Endothelial cell of umbilical vein (primary cell): Measurements from ENCODE around the gene CRELD2. TPM values are rescaled to one million over a fixed set of nuclear protein-coding genes. Genes with fewer than 3 reads are reported as not detected.

Experiments
- BruUV-seq: library from RNA; stranded (reverse); fragments of 400-500 nt; replicated peaks from 2 replicates; lab custom pipeline; 2021; lab: Mats Ljungman, UMichigan
- CTCF ChIA-PET: fragments of 300-600, 350-600 bp; sonication (Branson Sonifier 250); formaldehyde crosslinking; loops from one replicate; lab custom pipeline; 2021; ENCODE audit warnings: antibody characterized with exemption, inconsistent platforms; lab: Charles Lee
- POLR2A ChIA-PET: fragments of 300-600, 350-600 bp; sonication (Branson Sonifier 250); formaldehyde crosslinking; loops from one replicate; lab custom pipeline; 2021; ENCODE audit warnings: antibody characterized with exemption, inconsistent platforms; lab: Charles Lee
- DNase-seq: peaks from one replicate; pipeline ENCODE4 v3.0.0-alpha.2; 2011; ENCODE audit warnings: low read depth, low spot score
- FAIRE-seq: peaks from 2 replicates; lab custom pipeline; 2011; peaks lifted over from hg19 to GRCh38; lab: Jason Lieb, UNC
- H2AFZ ChIP-seq: 2 replicates; pipeline ENCODE4 v1.6.0; 2012; ENCODE audit warnings: low read depth, low read length, control low read depth, inconsistent platforms
- H3K27ac ChIP-seq: 2 replicates; pipeline ENCODE4 v1.5.1; 2011; ENCODE audit warnings: low read depth, mild to moderate bottlenecking, control low read depth, low read length, moderate library complexity; ENCODE audit not compliant: insufficient read depth
- H3K27me3 ChIP-seq, 2 experiments: 2 replicates each; pipeline versions ENCODE4 v1.6.0 to v1.6.1; 2011; ENCODE audit warnings: low read length in 2 of 2, mixed read lengths in 1 of 2; ENCODE audit not compliant: control insufficient read depth in 2 of 2, insufficient read depth in 2 of 2
- H3K36me3 ChIP-seq, 2 experiments: 2 replicates in 1 of 2; 3 replicates in 1 of 2; pipeline ENCODE4 v1.5.1; 2011; ENCODE audit warnings: low read length in 2 of 2, mild to moderate bottlenecking in 1 of 2, moderate library complexity in 1 of 2; ENCODE audit not compliant: control insufficient read depth in 2 of 2, insufficient read depth in 2 of 2; ENCODE audit errors: extremely low read depth in 1 of 2
- H3K4me1 ChIP-seq: 3 replicates; pipeline ENCODE4 v1.5.1; 2011; ENCODE audit warnings: mild to moderate bottlenecking, low read length; ENCODE audit not compliant: control insufficient read depth, insufficient read depth; ENCODE audit errors: extremely low read depth
- H3K4me2 ChIP-seq: 2 replicates; pipeline ENCODE4 v1.6.1; 2011; ENCODE audit warnings: low read length, control low read depth, mixed read lengths; ENCODE audit not compliant: insufficient read depth
- H3K4me3 ChIP-seq, 3 experiments: fragments of 200-600 bp in 1 of 3; sonication (generic), shearing (Covaris generic) in 1 of 3; replicated peaks in 1 of 3; 2 replicates each; pipeline ENCODE4 v1.5.1; 2011 to 2016; ENCODE audit warnings: control low read depth in 3 of 3, low read length in 3 of 3, mild to moderate bottlenecking in 2 of 3, inconsistent platforms in 1 of 3, low read depth in 1 of 3, moderate library complexity in 1 of 3; ENCODE audit not compliant: insufficient read depth in 1 of 3
- H3K79me2 ChIP-seq: 2 replicates; pipeline ENCODE4 v1.6.0; 2012; ENCODE audit warnings: low read length, inconsistent platforms; ENCODE audit not compliant: control insufficient read depth, insufficient read depth
- H3K9ac ChIP-seq: replicated peaks from 2 replicates; pipeline ENCODE3; 2011; ENCODE audit warnings: low read length, control low read depth; ENCODE audit not compliant: insufficient read depth; ENCODE audit errors: extremely low read depth
- H3K9me1 ChIP-seq: replicated peaks from 3 replicates; pipeline ENCODE4 v1.6.0; 2011; ENCODE audit warnings: mild to moderate bottlenecking, low read length; ENCODE audit not compliant: control insufficient read depth, insufficient read depth; ENCODE audit errors: extremely low read depth
- H3K9me3 ChIP-seq: replicated peaks from 2 replicates; pipeline ENCODE4 v1.5.1; 2012; ENCODE audit warnings: low read length, inconsistent platforms; ENCODE audit not compliant: control insufficient read depth, insufficient read depth
- H4K20me1 ChIP-seq: replicated peaks from 2 replicates; pipeline ENCODE3; 2011; ENCODE audit warnings: mild to moderate bottlenecking, low read length; ENCODE audit not compliant: control insufficient read depth, insufficient read depth; ENCODE audit errors: extremely low read depth
- CTCF ChIP-seq, 2 donors: IDR thresholded peaks; 1 replicate in 1 of 2; 2 replicates in 1 of 2; pipeline ENCODE4 v1.5.1; 2011; ENCODE audit warnings: low read length in 2 of 2, mild to moderate bottlenecking in 2 of 2, moderate library complexity in 2 of 2, control low read depth in 1 of 2, inconsistent platforms in 1 of 2, low read depth in 1 of 2; ENCODE audit not compliant: insufficient read depth in 1 of 2; ENCODE audit errors: extremely low read depth in 1 of 2
- EZH2 ChIP-seq: IDR thresholded peaks from 2 replicates; pipeline ENCODE4 v1.6.1; 2012; ENCODE audit warnings: borderline replicate concordance, low read depth, mild to moderate bottlenecking, moderate library complexity, low read length, inconsistent platforms; ENCODE audit not compliant: severe bottlenecking
- FOS ChIP-seq: IDR thresholded peaks from 2 replicates; pipeline ENCODE4 v1.6.1; 2011; ENCODE audit warnings: mild to moderate bottlenecking, low read length, moderate library complexity, borderline replicate concordance; ENCODE audit not compliant: insufficient read depth
- GATA2 ChIP-seq: IDR thresholded peaks from 2 replicates; pipeline ENCODE4 v1.7.0; 2011; ENCODE audit warnings: low read depth, mild to moderate bottlenecking, moderate library complexity, mixed read lengths, low read length; ENCODE audit not compliant: insufficient read length, insufficient read depth
- JUN ChIP-seq: IDR thresholded peaks from 2 replicates; pipeline ENCODE4 v1.6.1; 2011; ENCODE audit warnings: borderline replicate concordance, low read depth; ENCODE audit not compliant: insufficient read length, insufficient read depth
- MYC ChIP-seq: IDR thresholded peaks from one replicate; pipeline ENCODE4 v1.6.1; 2011; ENCODE audit warnings: mild to moderate bottlenecking, low read depth, low read length
- POLR2A ChIP-seq: IDR thresholded peaks from 2 replicates; pipeline ENCODE4 v1.6.1; 2012; ENCODE audit warnings: low read depth, mild to moderate bottlenecking, control low read depth, low read length
- POLR2AphosphoS5 ChIP-seq: IDR thresholded peaks from 2 replicates; pipeline ENCODE4 v1.6.1; 2012; ENCODE audit warnings: low read depth, mild to moderate bottlenecking, control low read depth, low read length, moderate library complexity; ENCODE audit not compliant: insufficient read depth
- dilution Hi-C: fragments of 300-500 bp; cut with MboI; formaldehyde crosslinking; loops from one replicate; pipeline ENCODE4 v1.15.0; 2019; ENCODE audit warnings: low sequenced_read_pairs; ENCODE audit not compliant: extremely low pct_ligation_motif_present
- intact Hi-C: fragments of 100-400 bp; cut with micrococcal nuclease; formaldehyde crosslinking; loops from one replicate; pipeline ENCODE4 v1.10.0; 2022
- polyA plus RNA-seq, 4 experiments: library from polyadenylated mRNA; depleted of rRNA in 3 of 4; stranded (reverse) in 3 of 4; unstranded in 1 of 4; fragments of >200 nt; gene quantifications; 2 replicates each; pipeline versions ENCODE4 v1.2.1 to v1.2.3, GENCODE V29; 2011 to 2012; ENCODE audit warnings: missing spikeins in 1 of 4
- total RNA-seq: library from RNA; stranded (reverse); gene quantifications from 2 replicates; pipeline ENCODE4 v1.2.3, GENCODE V29; 2021
- TF ChIP-seq, protein P1 (sequence below): IDR thresholded peaks from 2 replicates; pipeline ENCODE4 v1.6.1; 2011; ENCODE audit not compliant: insufficient read depth, insufficient read length

CRELD2 gene
- total and polyA plus RNA-seq, 2 donors (not counting 3 experiments of a cell fraction or from before 2014, with no cell fraction given), result 71.0 to 86.3 TPM

DNA sequence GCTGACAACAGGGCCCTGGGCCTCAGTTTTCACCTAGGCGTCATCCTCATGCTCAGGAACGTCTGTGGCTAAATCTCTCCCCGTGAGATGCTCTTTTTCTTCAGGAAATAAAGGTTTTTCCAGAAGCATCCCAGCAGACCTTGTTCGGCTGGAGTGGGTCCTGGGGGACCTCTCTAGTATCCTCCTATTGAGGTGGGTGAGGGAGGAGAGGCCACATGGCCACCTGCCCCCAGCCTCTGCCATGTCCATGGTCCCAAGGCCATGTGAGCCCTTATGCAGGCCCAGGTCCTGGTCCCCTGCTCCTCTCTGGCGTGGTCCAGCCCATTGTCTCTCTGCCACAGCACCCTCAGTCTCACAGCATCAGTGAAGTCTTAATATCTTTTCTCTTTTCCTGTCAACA, 22.2 kb upstream of the CRELD2 start:
- no peaks in the 10 kb centered on the region for H3K9me1 ChIP-seq
- no TSS peak for BruUV-seq
- no peaks in the 10 kb centered on the region for H3K4me1 ChIP-seq
- no peak overlapping the region for H3K9ac ChIP-seq
- TF ChIP-seq POLR2AphosphoS5, result no peak
- no peak for TF ChIP-seq POLR2A
- TF ChIP-seq FOS, result no peak
- TF ChIP-seq JUN, result no peak
- no peak for TF ChIP-seq GATA2
- TF ChIP-seq MYC, result no peak
- no peak for FAIRE-seq
- dilution Hi-C loops (no loop called here), intact Hi-C loops (no loop called here)
- ChIA-PET CTCF (no interaction called here), POLR2A (no interaction called here)
- H3K36me3 ChIP-seq, result peaks cover 0 to 2% of the 10 kb centered on the region in 2 experiments
- no peak overlapping the region for H3K4me2 ChIP-seq
- H3K9me3 ChIP-seq, result no peaks in the 10 kb centered on the region
- no peaks in the 10 kb centered on the region for H3K27me3 ChIP-seq
- no peak for DNase-seq
- no peak overlapping the region for H2AFZ ChIP-seq
- H3K4me3 ChIP-seq, result no peak overlapping the region
- no peaks in the 10 kb centered on the region for H4K20me1 ChIP-seq
- no peaks in the 10 kb centered on the region for H3K79me2 ChIP-seq
- H3K27ac ChIP-seq, result no peak overlapping the region

DNA sequence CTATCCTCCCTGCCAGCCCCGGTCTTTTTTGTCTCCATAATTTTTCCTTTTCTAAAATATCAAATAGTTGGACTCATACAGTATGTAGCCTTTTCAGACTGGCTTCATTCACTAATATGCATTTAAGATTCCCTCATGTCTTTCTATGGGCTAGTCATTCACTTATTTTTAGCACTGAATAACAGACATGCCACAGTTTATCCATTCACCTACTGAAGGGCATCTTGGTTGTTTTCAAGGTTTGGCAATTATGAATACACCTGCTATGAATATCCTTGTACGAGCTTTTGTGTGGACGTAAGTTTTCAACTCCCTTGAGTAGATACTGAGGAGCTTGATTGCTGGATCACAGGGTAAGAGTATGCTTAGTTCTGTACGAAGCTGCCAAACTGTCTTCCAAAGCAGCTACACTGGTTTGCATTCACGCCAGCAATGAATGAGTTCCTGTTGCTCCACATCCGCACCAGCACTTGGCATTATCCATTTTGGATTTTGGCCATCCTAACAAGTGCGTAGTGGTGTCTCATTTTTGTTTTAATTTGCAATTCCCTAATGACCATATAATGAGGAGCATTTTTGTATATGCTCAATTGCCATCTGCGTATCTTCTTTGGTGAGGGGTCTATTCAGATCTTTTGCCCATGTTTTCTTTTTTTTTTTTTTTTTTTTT, 21.3 kb upstream of the CRELD2 start:
- TF ChIP-seq, protein P1, sequence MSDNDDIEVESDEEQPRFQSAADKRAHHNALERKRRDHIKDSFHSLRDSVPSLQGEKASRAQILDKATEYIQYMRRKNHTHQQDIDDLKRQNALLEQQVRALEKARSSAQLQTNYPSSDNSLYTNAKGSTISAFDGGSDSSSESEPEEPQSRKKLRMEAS, result no peak
- TF ChIP-seq FOS (no peak), CTCF (IDR thresholded peaks at IDR 0.05; ENCODE audit: extremely low read depth in 1 of 2, insufficient read depth in 1 of 2, low read depth in 1 of 2, low read length in 2 of 2) (no peak), POLR2AphosphoS5 (no peak), GATA2 (no peak), EZH2 (no peak), JUN (no peak), POLR2A (no peak), MYC (no peak)
- ChIA-PET CTCF (no interaction called here), POLR2A (no interaction called here)
- H3K4me1 ChIP-seq, result no peaks in the 10 kb centered on the region
- H3K27me3 ChIP-seq, result no peaks in the 10 kb centered on the region
- intact Hi-C loops (no loop called here), dilution Hi-C loops (no loop called here)
- no peak overlapping the region for H2AFZ ChIP-seq
- no peak overlapping the region for H3K4me2 ChIP-seq
- BruUV-seq, result no TSS peak
- H3K27ac ChIP-seq, result no peak overlapping the region
- H3K9ac ChIP-seq, result no peak overlapping the region
- no peaks in the 10 kb centered on the region for H3K79me2 ChIP-seq
- no peaks in the 10 kb centered on the region for H3K9me3 ChIP-seq
- H3K9me1 ChIP-seq, result no peaks in the 10 kb centered on the region
- peaks cover 0 to 4% of the 10 kb centered on the region in 2 experiments for H3K36me3 ChIP-seq
- no peak overlapping the region for H3K4me3 ChIP-seq
- DNase-seq (no peak), FAIRE-seq (no peak)
- no peaks in the 10 kb centered on the region for H4K20me1 ChIP-seq
